Stomach (tissue), 9 donors: ENCODE measurements around the gene ATP11A. TPM values are rescaled to one million over a fixed set of nuclear protein-coding genes. Genes with fewer than 3 reads are reported as not detected.
A peak's percentile ranks its signal among the peaks of the same experiment; 100 is the strongest.

Source experiments
- DNase-seq, 2 donors: peaks; one replicate each; pipeline versions ENCODE4 v3.0.0 to v3.0.0-alpha.2; 2013 to 2019
- H3K27ac ChIP-seq, 5 donors: fragments of 200-600 bp in 4 of 5; sonication (generic) in 4 of 5; one replicate each; pipeline ENCODE4 v1.5.1; 2013 to 2019; ENCODE audit warnings: mild to moderate bottlenecking in 1 of 5, moderate library complexity in 1 of 5
- H3K27me3 ChIP-seq, 3 donors: fragments of 200-600 bp; sonication (generic); one replicate each; pipeline ENCODE4 v1.5.1; 2017 to 2019; ENCODE audit warnings: mixed run types in 1 of 3
- H3K36me3 ChIP-seq, 4 donors: fragments of 200-600 bp; sonication (generic); 1 replicate in 3 of 4; 2 replicates in 1 of 4; pipeline ENCODE4 v1.5.1; 2016 to 2019
- H3K4me1 ChIP-seq, 4 donors: fragments of 200-600 bp; sonication (generic); one replicate each; pipeline ENCODE4 v1.5.1; 2016 to 2019
- H3K4me3 ChIP-seq, 4 donors: fragments of 200-600 bp; sonication (generic) in 3 of 4; one replicate each; pipeline ENCODE4 v1.5.1; 2016 to 2019; ENCODE audit warnings: mild to moderate bottlenecking in 1 of 4
- H3K9me3 ChIP-seq, 4 donors: fragments of 200-600 bp; sonication (generic); one replicate each; pipeline ENCODE4 v1.5.1; 2016 to 2019
- EP300 ChIP-seq: sonication (generic); formaldehyde crosslinking; IDR thresholded peaks from one replicate; pipeline ENCODE4 v1.6.1; 2017; ENCODE audit warnings: antibody characterized with exemption
- POLR2A ChIP-seq, 4 donors: fragments of 450-650 bp; IDR thresholded peaks; one replicate each; pipeline ENCODE4 v1.6.1; 2016; ENCODE audit warnings: antibody characterized with exemption in 4 of 4, control low read depth in 2 of 4, mild to moderate bottlenecking in 1 of 4, moderate library complexity in 1 of 4
- POLR2AphosphoS5 ChIP-seq, 3 donors: sonication (generic); formaldehyde crosslinking; IDR thresholded peaks; one replicate each; pipeline ENCODE4 v1.6.1; 2016; ENCODE audit warnings: antibody characterized with exemption in 3 of 3
- WGBS, 5 donors: extraction: QIAGEN DNeasy Blood & Tissue Kit in 3 of 5; methylation state at CpG; one replicate each; pipeline versions ENCODE4 v1.1.5 to v1.1.7; 2013 to 2018; 5-methylcytosine and 5-hydroxymethylcytosine counted together
- intact Hi-C: fragments of 100-400 bp; cut with DNase I; formaldehyde crosslinking; loops from one replicate; pipeline ENCODE4 v1.15.1; 2023; ENCODE audit warnings: low total_unique reads
- polyA plus RNA-seq, 3 donors: library from polyadenylated mRNA; stranded (reverse); fragments of 200-250 nt; gene quantifications; one replicate each; pipeline ENCODE4 v1.2.3, GENCODE V29; 2013
- total RNA-seq, 5 donors: library from RNA; depleted of rRNA; stranded (reverse); fragments of >200 nt; gene quantifications; one replicate each; pipeline versions ENCODE4 v1.1.0 to v1.2.3, GENCODE V29; 2014 to 2016
- TF ChIP-seq, protein P1 (sequence below), 7 experiments: fragments of 450-650 bp in 4 of 7; fragments of 200-600 bp in 3 of 7; sonication (generic) in 3 of 7; IDR thresholded peaks; one replicate each; pipeline ENCODE4 v1.5.1; 2016 to 2019; ENCODE audit warnings: antibody characterized with exemption in 7 of 7, control low read depth in 2 of 7, mild to moderate bottlenecking in 1 of 7
- donor health status: healthy with polysubstance abuse.
- donor health status: Bipolar disorder and iron deficiency.
- donor health status: healthy.

The ATP11A gene
- total and polyA plus RNA-seq, 8 donors, result 1.1 to 70.9 (median 12.3) TPM

DNA sequence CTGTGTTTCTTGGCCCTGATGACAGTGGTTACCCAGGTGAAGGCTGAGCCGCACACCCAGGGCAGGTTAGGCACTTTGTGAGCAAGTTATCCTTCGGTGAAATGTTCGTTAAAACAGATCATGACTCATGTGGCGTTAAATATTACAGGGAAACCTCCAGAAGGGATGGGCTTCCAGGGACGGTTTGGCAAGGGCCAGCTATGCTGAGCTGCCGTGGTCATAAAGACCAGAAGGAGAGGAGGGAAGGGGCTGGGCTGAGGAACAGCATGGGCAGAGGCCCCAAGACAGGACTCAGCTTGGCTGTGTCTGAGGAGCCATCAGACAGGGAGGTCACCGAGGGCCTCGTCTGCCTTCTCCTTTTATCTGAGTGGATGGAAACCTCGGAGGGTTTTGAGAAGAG lies 47.5 kb downstream of the ATP11A start:
- H3K9me3 ChIP-seq, result no peaks in the 10 kb centered on the region
- 90 to 98% (median 94%) methylated on average over 9 of the region's 9 CpGs for WGBS, 5 donors
- no peak overlapping the region for H3K4me3 ChIP-seq
- H3K27ac ChIP-seq, result no peak overlapping the region
- H3K36me3 ChIP-seq, result no peaks in the 10 kb centered on the region
- DNase-seq, result no peak
- peaks cover 0 to 10% (median 4%) of the 10 kb centered on the region in 4 donors for H3K4me1 ChIP-seq
- no peaks in the 10 kb centered on the region for H3K27me3 ChIP-seq
- TF ChIP-seq EP300, result no peak
- TF ChIP-seq, protein P1, sequence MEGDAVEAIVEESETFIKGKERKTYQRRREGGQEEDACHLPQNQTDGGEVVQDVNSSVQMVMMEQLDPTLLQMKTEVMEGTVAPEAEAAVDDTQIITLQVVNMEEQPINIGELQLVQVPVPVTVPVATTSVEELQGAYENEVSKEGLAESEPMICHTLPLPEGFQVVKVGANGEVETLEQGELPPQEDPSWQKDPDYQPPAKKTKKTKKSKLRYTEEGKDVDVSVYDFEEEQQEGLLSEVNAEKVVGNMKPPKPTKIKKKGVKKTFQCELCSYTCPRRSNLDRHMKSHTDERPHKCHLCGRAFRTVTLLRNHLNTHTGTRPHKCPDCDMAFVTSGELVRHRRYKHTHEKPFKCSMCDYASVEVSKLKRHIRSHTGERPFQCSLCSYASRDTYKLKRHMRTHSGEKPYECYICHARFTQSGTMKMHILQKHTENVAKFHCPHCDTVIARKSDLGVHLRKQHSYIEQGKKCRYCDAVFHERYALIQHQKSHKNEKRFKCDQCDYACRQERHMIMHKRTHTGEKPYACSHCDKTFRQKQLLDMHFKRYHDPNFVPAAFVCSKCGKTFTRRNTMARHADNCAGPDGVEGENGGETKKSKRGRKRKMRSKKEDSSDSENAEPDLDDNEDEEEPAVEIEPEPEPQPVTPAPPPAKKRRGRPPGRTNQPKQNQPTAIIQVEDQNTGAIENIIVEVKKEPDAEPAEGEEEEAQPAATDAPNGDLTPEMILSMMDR (IDR thresholded peaks at IDR 0.05), result no peak
- TF ChIP-seq POLR2AphosphoS5 (IDR thresholded peaks at IDR 0.05), result no peak
- no peak for TF ChIP-seq POLR2A (IDR thresholded peaks at IDR 0.05)
- intact Hi-C loops, result no loop called here

DNA sequence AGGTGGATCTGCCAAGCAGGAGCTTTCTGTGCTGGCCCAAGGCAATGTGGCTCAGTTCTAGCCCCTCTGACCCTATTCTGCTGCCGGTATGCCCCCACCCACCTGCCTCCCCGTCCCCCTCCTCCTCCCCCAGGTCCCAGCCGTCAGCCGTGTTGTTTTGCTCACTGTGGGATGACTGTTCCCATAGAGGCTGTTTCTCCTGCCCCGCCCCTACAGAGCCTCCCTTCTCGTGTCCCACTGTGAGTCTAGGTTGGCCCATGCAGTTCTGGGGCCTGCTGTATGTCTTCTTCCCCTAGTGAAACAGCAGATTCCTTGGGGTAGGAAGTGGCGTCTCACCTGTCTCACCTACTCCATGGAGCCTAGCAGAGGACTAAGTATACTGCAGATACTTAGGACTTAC lies 48.8 kb downstream of the ATP11A start:
- Histone ChIP-seq H3K27me3 (no peaks in the 10 kb centered on the region), H3K4me3 (no peak overlapping the region), H3K27ac (no peak overlapping the region), H3K9me3 (no peaks in the 10 kb centered on the region), H3K36me3 (no peaks in the 10 kb centered on the region), H3K4me1 (peaks cover 0 to 5% (median 0%) of the 10 kb centered on the region in 4 donors)
- no peak for DNase-seq
- TF ChIP-seq, protein P1 (IDR thresholded peaks at IDR 0.05), result no peak
- no peak for TF ChIP-seq POLR2A (IDR thresholded peaks at IDR 0.05)
- TF ChIP-seq EP300, result no peak
- no peak for TF ChIP-seq POLR2AphosphoS5 (IDR thresholded peaks at IDR 0.05)
- 85 to 99% (median 88%) methylated on average over 7 of the region's 7 CpGs for WGBS, 5 donors
- intact Hi-C loops, result no loop called here

DNA sequence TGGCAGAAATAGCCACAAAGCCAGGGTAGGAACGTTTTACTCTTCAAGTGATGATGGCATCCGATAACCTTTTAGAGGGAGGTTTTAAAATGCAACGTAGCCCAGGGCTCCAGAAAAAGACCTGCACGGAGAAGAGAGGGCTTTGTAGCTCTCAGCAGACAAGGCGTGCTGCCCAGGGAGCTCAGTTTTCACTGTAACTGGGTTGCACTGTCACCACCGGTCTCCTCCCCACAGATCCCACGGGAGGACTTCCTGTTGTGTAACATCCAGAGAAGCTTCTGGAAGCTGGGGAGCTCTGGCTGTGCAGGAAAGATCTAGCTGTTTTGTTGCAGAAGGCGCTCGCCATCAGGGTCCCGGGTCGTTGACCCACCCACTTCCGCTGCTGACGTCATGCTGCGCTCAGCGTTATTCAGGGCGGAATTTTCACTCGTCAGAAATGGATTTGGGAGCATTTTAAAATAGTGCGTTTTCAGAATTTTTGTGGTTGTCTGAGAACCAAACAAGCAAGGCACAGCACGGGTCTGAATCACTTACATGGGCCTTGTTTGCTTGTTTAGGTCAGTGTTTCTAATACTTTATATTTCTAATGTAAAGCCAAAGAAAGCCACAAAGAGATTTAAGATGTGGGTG lies 50.8 kb downstream of the ATP11A start:
- peak; percentile 45 to 77 for DNase-seq
- H3K36me3 ChIP-seq, result no peaks in the 10 kb centered on the region
- no peaks in the 10 kb centered on the region for H3K9me3 ChIP-seq
- 72 to 84% (median 80%) methylated on average over 17 to 19 of the region's 19 CpGs for WGBS, 5 donors
- peak overlapping the region in 4 of 5 donors; percentile 46 to 84 (median 71) for H3K27ac ChIP-seq
- H3K4me1 ChIP-seq, result peaks cover 0 to 14% (median 5%) of the 10 kb centered on the region in 4 donors
- TF ChIP-seq POLR2AphosphoS5 (IDR thresholded peaks at IDR 0.05), result peak in 2 of 3 donors; percentile 3 to 43
- TF ChIP-seq, protein P1 (IDR thresholded peaks at IDR 0.05), result no peak
- no peaks in the 10 kb centered on the region for H3K27me3 ChIP-seq
- intact Hi-C loops, result no loop called here
- H3K4me3 ChIP-seq, result no peak overlapping the region

DNA sequence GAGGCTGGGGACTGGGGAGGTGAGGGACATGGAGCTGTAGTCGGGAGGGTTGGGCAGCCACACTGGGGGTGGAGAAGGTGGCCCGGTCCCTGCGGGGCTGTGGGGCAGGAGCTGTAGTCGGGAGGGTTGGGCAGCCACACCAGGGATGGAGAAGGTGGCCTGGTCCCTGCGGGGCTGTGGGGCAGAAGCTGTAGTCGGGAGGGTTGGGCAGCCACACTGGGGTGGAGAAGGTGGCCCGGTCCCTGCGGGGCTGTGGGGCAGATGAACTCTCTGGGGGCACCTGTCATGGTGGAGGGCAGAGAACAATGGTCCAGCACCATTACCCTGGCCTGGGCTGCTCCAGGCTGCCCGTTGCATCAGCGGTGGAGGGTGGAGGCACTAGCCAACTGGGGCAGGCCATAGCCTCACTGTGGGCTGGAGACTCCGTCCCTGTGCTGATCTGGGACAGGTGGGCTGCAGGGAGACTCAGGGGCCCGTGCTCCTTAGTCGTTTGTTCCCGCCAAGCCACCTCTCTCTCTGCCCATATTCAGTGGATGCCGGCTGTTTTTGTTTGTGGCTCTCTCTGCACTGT lies 51.4 kb downstream of the ATP11A start:
- TF ChIP-seq POLR2AphosphoS5 (IDR thresholded peaks at IDR 0.05) (no peak), POLR2A (IDR thresholded peaks at IDR 0.05) (no peak), EP300 (no peak)
- TF ChIP-seq, protein P1 (IDR thresholded peaks at IDR 0.05), result no peak
- peaks cover 0 to 14% (median 5%) of the 10 kb centered on the region in 4 donors for H3K4me1 ChIP-seq
- no peaks in the 10 kb centered on the region for H3K9me3 ChIP-seq
- intact Hi-C loops, result no loop called here
- no peak overlapping the region for H3K4me3 ChIP-seq
- WGBS, 5 donors, result 86 to 91% (median 90%) methylated on average over 14 to 15 of the region's 15 CpGs
- H3K27me3 ChIP-seq, result no peaks in the 10 kb centered on the region
- no peaks in the 10 kb centered on the region for H3K36me3 ChIP-seq
- peak overlapping the region; percentile 30 to 84 (median 71) for H3K27ac ChIP-seq
- no peak for DNase-seq
